WTC11 (cell line): ENCODE results near the gene HS3ST3A1.
"Not testable (repeated sequence)": the region's sequence is repeated elsewhere in the genome, so short reads cannot be mapped to it uniquely, and the experiment has no call there.

ENCODE experiments used
- CBFB ChIP-seq: sonication (generic); formaldehyde crosslinking; IDR thresholded peaks from 2 replicates; pipeline ENCODE4 v1.8.1; 2022; ENCODE audit warnings: mild to moderate bottlenecking, low read depth, missing genetic modification reagents
- GRHL2 ChIP-seq: fragments of 250-450 bp; sonication (Bioruptor Pico); IDR thresholded peaks from 2 replicates; pipeline ENCODE4 v1.8.0; 2022; ENCODE audit warnings: mild to moderate bottlenecking, moderate library complexity; ENCODE audit not compliant: insufficient replicate concordance, severe bottlenecking
- JUN ChIP-seq: sonication (generic); formaldehyde crosslinking; IDR thresholded peaks from 2 replicates; pipeline ENCODE4 v1.8.0; 2023; ENCODE audit warnings: mild to moderate bottlenecking, missing genetic modification reagents
- MAX ChIP-seq: sonication (generic); formaldehyde crosslinking; IDR thresholded peaks from 2 replicates; pipeline ENCODE4 v1.8.0; 2022; ENCODE audit warnings: mild to moderate bottlenecking, missing genetic modification reagents
- MXD4 ChIP-seq: fragments of 250-450 bp; sonication (Bioruptor Pico); IDR thresholded peaks from 2 replicates; pipeline ENCODE4 v1.8.0; 2021; ENCODE audit warnings: mild to moderate bottlenecking, moderate library complexity, borderline replicate concordance
- SMAD3 ChIP-seq: sonication (generic); formaldehyde crosslinking; IDR thresholded peaks from 2 replicates; pipeline ENCODE4 v1.8.0; 2022; ENCODE audit warnings: missing genetic modification reagents, mild to moderate bottlenecking, borderline replicate concordance
- TEAD1 ChIP-seq: sonication (generic); formaldehyde crosslinking; IDR thresholded peaks from 2 replicates; pipeline ENCODE4 v1.8.0; 2022; ENCODE audit warnings: mild to moderate bottlenecking, missing genetic modification reagents
- ZNF138 ChIP-seq: sonication (generic); formaldehyde crosslinking; conservative IDR thresholded peaks from 2 replicates; pipeline ENCODE4 v1.8.1; 2022; ENCODE audit warnings: mild to moderate bottlenecking, moderate library complexity, missing genetic modification reagents
- TF ChIP-seq, protein P1 (sequence below): fragments of 200-600 bp; IDR thresholded peaks from 2 replicates; pipeline ENCODE4 v1.8.0; 2022; ENCODE audit warnings: antibody characterized with exemption
- TF ChIP-seq, protein P2 (sequence below): fragments of 250-450 bp; sonication (Bioruptor Pico); IDR thresholded peaks from 2 replicates; pipeline ENCODE4 v1.9.0; 2021; ENCODE audit warnings: mild to moderate bottlenecking

- TF ChIP-seq, protein P1, sequence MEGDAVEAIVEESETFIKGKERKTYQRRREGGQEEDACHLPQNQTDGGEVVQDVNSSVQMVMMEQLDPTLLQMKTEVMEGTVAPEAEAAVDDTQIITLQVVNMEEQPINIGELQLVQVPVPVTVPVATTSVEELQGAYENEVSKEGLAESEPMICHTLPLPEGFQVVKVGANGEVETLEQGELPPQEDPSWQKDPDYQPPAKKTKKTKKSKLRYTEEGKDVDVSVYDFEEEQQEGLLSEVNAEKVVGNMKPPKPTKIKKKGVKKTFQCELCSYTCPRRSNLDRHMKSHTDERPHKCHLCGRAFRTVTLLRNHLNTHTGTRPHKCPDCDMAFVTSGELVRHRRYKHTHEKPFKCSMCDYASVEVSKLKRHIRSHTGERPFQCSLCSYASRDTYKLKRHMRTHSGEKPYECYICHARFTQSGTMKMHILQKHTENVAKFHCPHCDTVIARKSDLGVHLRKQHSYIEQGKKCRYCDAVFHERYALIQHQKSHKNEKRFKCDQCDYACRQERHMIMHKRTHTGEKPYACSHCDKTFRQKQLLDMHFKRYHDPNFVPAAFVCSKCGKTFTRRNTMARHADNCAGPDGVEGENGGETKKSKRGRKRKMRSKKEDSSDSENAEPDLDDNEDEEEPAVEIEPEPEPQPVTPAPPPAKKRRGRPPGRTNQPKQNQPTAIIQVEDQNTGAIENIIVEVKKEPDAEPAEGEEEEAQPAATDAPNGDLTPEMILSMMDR: not testable (repeated sequence)
- TF ChIP-seq, protein P2, sequence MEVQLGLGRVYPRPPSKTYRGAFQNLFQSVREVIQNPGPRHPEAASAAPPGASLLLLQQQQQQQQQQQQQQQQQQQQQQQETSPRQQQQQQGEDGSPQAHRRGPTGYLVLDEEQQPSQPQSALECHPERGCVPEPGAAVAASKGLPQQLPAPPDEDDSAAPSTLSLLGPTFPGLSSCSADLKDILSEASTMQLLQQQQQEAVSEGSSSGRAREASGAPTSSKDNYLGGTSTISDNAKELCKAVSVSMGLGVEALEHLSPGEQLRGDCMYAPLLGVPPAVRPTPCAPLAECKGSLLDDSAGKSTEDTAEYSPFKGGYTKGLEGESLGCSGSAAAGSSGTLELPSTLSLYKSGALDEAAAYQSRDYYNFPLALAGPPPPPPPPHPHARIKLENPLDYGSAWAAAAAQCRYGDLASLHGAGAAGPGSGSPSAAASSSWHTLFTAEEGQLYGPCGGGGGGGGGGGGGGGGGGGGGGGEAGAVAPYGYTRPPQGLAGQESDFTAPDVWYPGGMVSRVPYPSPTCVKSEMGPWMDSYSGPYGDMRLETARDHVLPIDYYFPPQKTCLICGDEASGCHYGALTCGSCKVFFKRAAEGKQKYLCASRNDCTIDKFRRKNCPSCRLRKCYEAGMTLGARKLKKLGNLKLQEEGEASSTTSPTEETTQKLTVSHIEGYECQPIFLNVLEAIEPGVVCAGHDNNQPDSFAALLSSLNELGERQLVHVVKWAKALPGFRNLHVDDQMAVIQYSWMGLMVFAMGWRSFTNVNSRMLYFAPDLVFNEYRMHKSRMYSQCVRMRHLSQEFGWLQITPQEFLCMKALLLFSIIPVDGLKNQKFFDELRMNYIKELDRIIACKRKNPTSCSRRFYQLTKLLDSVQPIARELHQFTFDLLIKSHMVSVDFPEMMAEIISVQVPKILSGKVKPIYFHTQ (CRISPR knock-in tag): not testable (repeated sequence)
- TF ChIP-seq MAX (CRISPR knock-in tag); GRHL2 (CRISPR knock-in tag); CBFB (CRISPR knock-in tag); MXD4 (CRISPR knock-in tag); TEAD1 (CRISPR knock-in tag); SMAD3; ZNF138; JUN (CRISPR knock-in tag): not testable (repeated sequence)
These were observed 105.1 kb downstream of the HS3ST3A1 start for GRCh38 chr17:13496553-13497056.
